Measurements from ENCODE around the gene NEURL1. TPM values are rescaled to one million over a fixed set of nuclear protein-coding genes. Genes with fewer than 3 reads are reported as not detected.

NEURL1 gene
- polyA plus RNA-seq, 1 donor from 2014 or later, result 0.35 TPM

DNA sequence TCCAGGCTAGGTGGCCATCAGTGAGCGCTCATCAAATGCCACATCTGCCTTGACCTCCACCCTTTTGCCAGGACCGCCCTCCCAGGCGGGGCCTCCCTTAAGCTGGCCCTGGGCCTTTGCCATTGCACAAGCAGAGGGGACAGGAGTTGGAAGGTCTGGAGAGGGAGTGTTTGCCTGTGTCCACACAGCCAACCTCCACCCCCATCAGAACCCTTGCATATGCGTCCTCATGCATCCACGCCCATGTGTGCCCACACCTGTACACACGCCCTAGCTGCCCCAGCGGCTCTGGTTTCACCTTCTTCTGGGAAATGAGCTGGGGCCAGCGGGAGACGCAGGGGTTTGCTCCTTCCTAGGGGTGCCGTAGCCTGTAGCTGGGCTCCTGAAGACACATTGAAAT lies 64.0 kb downstream of the NEURL1 start:
- Mint-ChIP-seq H3K4me3 (no peak overlapping the region), H3K4me1 (peaks cover 0 to 2% (median 0%) of the 10 kb centered on the region in 3 donors), H3K36me3 (no peaks in the 10 kb centered on the region), H3K27me3 (peaks cover 36% of the 10 kb centered on the region), H3K9me3 (peaks cover 0 to 3% (median 0%) of the 10 kb centered on the region in 3 donors), H3K27ac (no peak overlapping the region)

DNA sequence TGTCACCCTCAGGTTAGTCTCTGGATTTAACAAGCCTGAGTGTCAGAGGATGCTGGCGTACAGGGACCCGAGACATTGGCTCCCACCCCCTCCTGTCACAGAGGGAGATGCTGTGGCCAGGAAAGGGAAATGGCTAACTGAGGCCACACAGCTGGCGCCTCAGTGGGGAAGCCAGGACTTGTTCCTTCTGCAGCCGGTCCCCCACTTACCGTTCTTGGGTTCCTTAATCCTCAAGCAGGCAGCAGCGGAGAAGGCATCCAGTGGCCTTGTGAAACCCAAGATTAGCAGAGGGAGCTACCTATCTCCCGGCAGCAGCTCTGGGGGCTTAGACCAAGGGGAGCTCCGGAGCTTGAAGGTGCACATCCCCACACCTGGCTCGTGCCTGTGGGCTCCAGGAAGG lies 65.4 kb downstream of the NEURL1 start:
- Mint-ChIP-seq H3K27ac (no peak overlapping the region), H3K36me3 (no peaks in the 10 kb centered on the region), H3K9me3 (peaks cover 0 to 3% (median 0%) of the 10 kb centered on the region in 3 donors), H3K27me3 (peaks cover 35% of the 10 kb centered on the region), H3K4me1 (peaks cover 0 to 2% (median 0%) of the 10 kb centered on the region in 3 donors), H3K4me3 (no peak overlapping the region)

DNA sequence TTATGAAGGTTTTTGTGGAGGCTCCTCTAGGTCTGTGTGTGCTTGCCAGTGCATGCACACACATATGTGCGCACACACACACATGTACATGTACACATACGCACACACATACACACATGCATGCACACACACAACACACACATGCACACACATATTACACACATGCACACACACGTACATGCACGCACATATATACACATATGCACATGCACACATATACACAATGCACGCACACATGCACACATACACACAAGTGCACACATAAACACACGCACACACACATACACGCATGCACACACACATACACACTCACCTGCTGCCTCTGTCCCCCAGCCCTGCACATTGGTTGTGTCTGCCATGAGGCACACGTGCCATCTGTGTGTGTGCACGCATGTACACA lies 66.3 kb downstream of the NEURL1 start:
- Mint-ChIP-seq H3K27ac (peak overlapping the region in 2 of 3 donors; percentile 46 to 86), H3K4me3 (no peak overlapping the region), H3K36me3 (no peaks in the 10 kb centered on the region), H3K4me1 (peaks cover 0 to 1% (median 0%) of the 10 kb centered on the region in 3 donors), H3K9me3 (peaks cover 0 to 1% (median 0%) of the 10 kb centered on the region in 3 donors), H3K27me3 (peaks cover 26% of the 10 kb centered on the region)

DNA sequence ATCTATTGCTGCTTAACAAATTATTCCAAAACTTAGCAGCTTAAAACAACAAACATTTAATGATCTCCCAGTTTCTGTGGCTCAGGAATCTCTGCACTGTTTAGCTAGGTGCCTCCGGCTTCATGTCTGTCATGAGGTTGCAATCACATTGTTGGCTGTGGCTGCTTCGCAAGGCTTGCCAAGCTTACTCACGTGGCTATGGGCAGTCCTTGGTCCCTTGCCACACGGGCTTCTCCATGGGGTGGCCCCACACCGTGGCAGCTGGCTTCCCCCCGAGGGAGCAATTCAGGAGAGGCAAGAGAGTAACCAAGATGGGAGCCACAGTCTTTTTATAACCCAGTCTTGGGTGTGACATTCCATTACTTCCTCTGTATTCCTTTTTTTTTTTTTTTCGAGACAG lies 67.4 kb downstream of the NEURL1 start:
- Mint-ChIP-seq H3K4me1 (no peaks in the 10 kb centered on the region), H3K27ac (no peak overlapping the region), H3K36me3 (no peaks in the 10 kb centered on the region), H3K27me3 (peaks cover 21% of the 10 kb centered on the region), H3K4me3 (no peak overlapping the region), H3K9me3 (peaks cover 0 to 1% (median 0%) of the 10 kb centered on the region in 3 donors)

DNA sequence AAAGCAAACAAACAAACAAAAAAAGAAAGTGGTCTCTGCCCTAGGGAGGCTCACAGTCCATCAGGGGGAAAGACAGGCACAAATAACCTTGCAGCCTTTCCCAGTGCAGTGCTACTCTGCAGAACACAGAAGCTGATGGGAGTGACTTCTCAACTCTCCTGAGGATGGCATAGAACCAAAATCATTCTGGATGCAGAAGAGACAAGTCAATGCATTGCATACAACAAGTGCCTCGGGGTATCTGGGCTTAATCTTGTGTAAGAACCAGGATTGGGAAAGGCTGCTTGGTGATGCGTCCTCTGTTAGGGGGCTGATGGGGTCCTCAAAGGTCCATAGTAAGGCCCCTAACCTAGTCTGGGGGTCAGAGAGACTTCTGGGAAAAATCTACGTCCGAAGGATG lies 68.9 kb downstream of the NEURL1 start:
- no peak overlapping the region for H3K4me3 Mint-ChIP-seq
- no peaks in the 10 kb centered on the region for H3K36me3 Mint-ChIP-seq
- peaks cover 12% of the 10 kb centered on the region for H3K27me3 Mint-ChIP-seq
- no peak overlapping the region for H3K27ac Mint-ChIP-seq
- peaks cover 0 to 1% (median 0%) of the 10 kb centered on the region in 3 donors for H3K9me3 Mint-ChIP-seq
- no peaks in the 10 kb centered on the region for H3K4me1 Mint-ChIP-seq

DNA sequence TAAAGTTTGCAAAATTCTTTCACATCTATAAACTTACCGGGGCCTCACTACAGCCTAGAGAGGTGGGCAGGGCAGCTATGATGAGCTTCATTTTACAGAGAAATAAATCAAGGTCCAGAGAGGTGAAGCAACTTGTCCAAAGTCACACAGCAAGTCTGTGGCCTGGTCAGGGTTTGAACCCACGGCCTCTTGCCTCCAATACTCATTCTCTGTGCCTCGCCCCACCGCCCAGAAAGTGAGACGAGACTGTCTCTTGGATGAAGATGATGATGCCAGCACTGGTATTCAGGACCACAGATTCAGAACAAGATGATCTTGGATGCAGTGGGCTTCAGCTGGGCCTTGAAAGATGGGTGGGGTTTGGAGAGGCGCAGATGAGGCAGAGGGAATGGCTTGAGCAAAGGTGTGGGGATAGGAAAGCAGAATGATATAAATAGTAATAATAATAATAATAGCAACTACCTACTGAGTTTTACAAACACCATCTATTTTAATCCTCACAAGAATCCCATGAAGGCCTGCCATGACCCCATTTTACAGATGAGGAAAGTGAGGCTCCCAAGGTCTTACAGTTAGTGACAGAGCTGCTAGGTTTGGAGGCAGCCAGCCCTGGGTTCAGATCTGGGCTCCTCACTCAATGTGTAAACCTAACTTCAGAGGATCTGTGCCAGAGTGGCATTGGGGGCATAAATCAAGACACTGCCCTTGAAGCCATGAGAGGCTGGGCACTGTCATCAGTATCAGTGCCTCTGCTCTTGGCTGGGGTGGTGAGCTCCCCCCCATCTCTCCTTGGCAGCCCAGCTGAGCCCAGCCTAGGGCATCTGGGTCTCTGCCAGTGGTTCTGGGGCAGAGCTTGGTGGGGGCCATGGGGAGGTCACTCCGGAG lies 70.0 kb downstream of the NEURL1 start:
- no peak overlapping the region for H3K27ac Mint-ChIP-seq
- H3K9me3 Mint-ChIP-seq, result peaks cover 0 to 1% (median 0%) of the 10 kb centered on the region in 3 donors
- no peak overlapping the region for H3K4me3 Mint-ChIP-seq
- peaks cover 8% of the 10 kb centered on the region for H3K27me3 Mint-ChIP-seq
- no peaks in the 10 kb centered on the region for H3K36me3 Mint-ChIP-seq
- no peaks in the 10 kb centered on the region for H3K4me1 Mint-ChIP-seq

DNA sequence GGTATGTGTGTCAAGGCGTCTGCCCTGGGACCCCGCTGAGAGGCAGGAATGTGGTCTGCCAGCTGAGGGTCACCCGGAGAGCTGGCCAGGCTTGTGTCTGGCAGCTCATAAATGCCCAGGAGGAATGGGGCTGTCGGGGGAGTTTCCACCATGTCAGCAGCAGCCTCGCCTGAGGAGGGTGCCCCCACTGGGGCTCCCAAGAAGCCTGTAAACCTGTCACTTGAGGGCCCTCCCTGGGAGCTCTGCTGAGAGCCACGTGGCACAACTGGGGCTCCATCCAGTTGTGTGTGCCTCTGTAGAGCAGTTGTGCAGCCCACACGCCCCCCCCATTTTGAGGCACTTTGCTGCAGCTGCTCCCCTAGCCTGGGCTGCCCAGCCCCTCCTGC lies 70.6 kb downstream of the NEURL1 start:
- Mint-ChIP-seq H3K27me3 (peaks cover 11% of the 10 kb centered on the region), H3K4me3 (no peak overlapping the region), H3K27ac (no peak overlapping the region), H3K4me1 (no peaks in the 10 kb centered on the region), H3K36me3 (no peaks in the 10 kb centered on the region), H3K9me3 (no peaks in the 10 kb centered on the region)

DNA sequence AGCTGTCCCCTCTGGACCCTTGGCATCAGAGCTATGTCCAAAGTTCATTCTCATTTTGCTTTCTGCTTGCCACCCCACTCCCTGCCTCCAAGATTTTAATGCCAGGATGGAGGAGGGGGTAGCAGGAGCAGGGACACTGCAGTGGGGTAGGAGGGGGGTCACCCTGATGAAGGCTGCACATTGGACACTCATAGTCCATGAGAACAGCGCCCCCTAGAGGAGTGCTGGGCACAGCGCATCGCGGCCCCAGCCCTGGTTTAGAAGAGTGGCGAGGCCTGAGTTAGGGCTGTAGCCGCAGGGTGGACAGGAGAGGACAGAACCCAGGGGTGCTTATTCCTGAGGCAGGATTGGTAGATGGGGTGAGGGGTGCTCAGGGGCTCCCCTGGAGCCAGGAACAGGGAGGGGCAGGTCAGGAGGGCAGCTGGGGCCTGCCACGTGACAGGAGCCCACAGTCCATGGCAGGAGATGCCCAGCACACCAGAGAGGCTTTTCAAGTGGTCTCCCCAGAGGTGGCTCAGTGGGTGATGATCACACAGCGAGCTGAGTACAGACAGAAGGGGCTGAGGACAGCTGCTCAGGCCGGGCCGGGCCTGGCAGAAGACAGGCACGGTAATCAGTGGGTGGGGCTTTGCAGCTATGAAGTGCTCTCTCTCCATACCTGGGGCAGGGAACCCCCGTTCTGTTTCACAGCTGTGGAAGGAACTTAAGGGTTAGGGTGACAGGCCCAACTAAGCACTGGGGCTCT lies 71.4 kb downstream of the NEURL1 start:
- Mint-ChIP-seq H3K36me3 (no peaks in the 10 kb centered on the region), H3K27me3 (peaks cover 7% of the 10 kb centered on the region), H3K27ac (no peak overlapping the region), H3K4me1 (no peaks in the 10 kb centered on the region), H3K9me3 (no peaks in the 10 kb centered on the region), H3K4me3 (no peak overlapping the region)

DNA sequence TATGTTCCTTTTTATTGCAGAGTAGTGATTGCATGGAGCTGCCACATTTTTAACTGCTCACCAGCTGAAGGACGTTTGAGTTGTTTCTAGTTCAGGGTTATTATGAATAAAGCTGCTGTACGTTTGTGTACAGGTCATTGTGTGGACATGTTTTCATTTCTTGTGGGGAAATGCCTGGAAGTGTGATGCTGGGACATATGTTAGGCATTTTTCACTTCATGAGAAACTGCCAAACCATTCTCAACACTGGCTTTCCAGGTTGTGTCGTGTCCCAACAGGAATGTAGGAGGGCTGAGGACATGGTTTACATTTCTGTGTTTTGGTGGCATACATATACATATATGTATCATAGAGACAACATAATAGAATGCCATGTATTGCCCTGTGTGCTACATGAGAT lies 73.0 kb downstream of the NEURL1 start:
- Mint-ChIP-seq H3K9me3 (no peaks in the 10 kb centered on the region), H3K27ac (no peak overlapping the region), H3K4me1 (no peaks in the 10 kb centered on the region), H3K36me3 (no peaks in the 10 kb centered on the region), H3K4me3 (no peak overlapping the region), H3K27me3 (peaks cover 7% of the 10 kb centered on the region)

DNA sequence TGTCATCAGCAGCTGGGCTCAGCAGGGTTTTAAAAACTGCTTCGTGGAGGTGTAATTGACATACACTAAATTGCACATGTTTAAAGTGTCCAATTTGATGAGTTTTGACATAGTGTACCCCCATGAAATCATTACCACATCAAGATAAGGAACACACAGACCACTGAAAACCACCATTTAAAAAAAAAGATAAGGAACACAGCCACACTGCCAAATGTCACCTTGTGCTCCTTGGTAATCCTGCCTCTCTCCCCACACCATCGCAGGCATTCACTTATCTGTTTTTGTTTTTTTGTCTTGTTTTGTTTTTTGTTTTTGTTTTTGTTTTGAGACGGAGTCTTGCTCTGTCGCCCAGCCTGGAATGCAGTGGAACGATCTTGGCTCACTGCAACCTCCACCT lies 75.0 kb downstream of the NEURL1 start:
- H3K27ac Mint-ChIP-seq, result no peak overlapping the region
- no peaks in the 10 kb centered on the region for H3K36me3 Mint-ChIP-seq
- no peaks in the 10 kb centered on the region for H3K9me3 Mint-ChIP-seq

DNA sequence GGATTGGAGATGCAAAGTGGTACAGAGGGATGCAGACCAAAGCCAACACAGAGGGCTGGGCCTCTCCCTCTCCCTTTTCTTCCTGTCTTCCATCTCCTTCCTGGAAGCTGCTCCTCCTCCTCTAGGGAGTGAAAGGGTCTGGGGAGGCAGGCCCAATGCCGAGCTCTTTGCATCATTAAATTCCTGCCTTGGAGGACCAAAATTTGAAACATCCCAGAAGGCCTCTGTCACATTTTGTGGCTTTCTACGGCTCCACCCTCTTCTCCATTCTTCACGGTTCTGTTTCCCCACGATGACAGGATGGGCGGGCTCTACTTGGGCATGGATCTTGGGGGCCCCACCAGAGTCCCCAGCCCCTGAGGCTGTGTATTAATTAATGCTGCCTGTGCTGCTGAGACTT lies 76.4 kb downstream of the NEURL1 start:
- Mint-ChIP-seq H3K27me3 (peaks cover 9% of the 10 kb centered on the region), H3K4me3 (peak overlapping the region in 1 of 4 donors; percentile 54)

More for the DNA sequence above, 75.0 kb downstream of the NEURL1 start:
- Mint-ChIP-seq H3K27me3 (peaks cover 7% of the 10 kb centered on the region), H3K4me3 (no peak overlapping the region), H3K4me1 (no peaks in the 10 kb centered on the region)

DNA sequence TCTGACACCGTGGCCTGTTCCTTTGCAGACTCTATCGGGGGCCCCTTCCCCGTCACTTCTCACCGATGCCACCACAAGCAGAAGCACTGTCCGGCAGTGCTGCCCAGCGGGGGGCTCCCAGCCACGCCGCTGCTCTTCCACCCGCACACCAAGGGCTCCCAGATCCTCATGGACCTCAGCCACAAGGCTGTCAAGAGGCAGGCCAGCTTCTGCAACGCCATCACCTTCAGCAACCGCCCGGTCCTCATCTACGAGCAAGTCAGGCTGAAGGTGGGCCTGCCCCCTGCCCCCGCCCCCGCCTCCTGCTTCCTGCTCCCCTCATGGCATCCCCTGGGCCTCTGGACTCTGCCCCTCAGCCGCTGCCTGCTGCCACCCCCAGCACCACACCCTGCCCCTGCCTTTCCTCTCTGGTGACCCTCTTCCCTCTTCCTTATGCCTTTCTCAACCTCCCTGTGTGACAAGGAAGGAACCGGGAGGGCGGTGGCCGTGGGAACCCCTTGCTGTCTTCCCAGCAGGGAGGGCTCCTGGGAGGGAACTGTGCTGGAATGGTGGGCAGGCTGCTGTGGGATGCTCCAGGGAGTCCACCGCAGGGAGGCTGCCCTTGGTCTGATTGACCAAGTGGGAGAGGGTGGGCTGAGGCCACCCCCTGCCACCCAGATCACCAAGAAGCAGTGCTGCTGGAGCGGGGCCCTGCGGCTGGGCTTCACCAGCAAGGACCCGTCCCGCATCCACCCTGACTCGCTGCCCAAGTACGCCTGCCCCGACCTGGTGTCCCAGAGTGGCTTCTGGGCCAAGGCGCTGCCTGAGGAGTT lies 77.5 kb downstream of the NEURL1 start:
- Mint-ChIP-seq H3K27me3 (peaks cover 9% of the 10 kb centered on the region), H3K9me3 (no peaks in the 10 kb centered on the region), H3K27ac (no peak overlapping the region), H3K36me3 (no peaks in the 10 kb centered on the region), H3K4me3 (no peak overlapping the region), H3K4me1 (no peaks in the 10 kb centered on the region)

More for the DNA sequence above, 76.4 kb downstream of the NEURL1 start:
- Mint-ChIP-seq H3K36me3 (no peaks in the 10 kb centered on the region), H3K4me1 (no peaks in the 10 kb centered on the region), H3K9me3 (no peaks in the 10 kb centered on the region), H3K27ac (no peak overlapping the region)

DNA sequence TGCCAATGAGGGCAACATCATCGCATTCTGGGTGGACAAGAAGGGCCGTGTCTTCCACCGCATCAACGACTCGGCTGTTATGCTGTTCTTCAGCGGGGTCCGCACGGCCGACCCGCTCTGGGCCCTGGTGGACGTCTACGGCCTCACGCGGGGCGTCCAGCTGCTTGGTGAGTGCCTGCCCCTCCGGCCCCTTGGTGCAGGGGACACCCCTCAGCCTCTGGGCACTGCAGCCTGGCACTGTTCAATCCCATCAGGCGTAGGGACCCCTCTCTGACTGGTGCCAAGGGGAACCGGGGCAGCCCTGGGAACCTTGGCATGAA lies 78.1 kb downstream of the NEURL1 start:
- Mint-ChIP-seq H3K9me3 (no peaks in the 10 kb centered on the region), H3K4me1 (no peaks in the 10 kb centered on the region), H3K4me3 (no peak overlapping the region), H3K27me3 (peaks cover 12% of the 10 kb centered on the region), H3K27ac (no peak overlapping the region), H3K36me3 (no peaks in the 10 kb centered on the region)

DNA sequence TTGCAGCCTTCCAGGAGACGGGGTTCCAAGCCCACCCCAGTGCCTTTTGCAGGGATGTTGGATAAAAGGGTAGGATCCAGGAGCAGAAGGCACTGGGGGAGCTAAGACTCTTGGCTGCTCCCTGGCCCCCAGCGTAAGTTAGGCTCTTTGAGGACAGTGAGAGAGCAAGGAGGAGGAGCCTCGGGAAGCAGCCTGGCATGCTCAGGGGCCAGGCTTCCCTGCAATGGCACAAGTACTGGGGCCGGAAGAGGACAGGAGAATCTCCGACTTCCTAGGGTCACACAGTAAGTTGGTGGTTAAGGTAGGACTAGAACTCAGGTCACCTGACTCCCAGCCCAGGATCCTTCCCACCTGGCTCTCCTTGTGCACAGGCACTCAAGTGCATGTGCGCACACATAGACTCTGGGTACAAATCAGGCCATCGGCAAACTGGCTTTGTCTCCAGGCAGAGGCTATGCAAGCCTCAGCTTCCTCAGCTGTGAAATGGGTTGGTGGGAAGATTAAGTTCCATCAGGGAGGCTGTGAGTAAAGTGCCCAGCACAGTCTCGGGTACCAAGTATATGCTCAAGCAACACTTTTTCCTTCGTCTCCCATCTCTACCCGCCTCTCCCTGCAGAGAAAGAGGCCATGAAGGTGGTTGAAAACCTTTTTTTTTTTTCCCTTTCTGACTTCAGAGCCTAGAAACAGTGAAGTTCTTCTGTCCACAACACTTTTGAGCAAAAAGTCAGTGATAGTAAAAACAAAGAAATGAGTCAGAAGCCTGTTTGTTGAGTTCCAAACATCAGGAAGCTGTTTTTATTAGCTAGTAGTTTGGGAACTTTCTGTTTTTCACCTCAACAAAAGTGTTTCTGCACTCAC lies 79.1 kb downstream of the NEURL1 start:
- no peaks in the 10 kb centered on the region for H3K9me3 Mint-ChIP-seq
- peaks cover 12% of the 10 kb centered on the region for H3K27me3 Mint-ChIP-seq
- no peaks in the 10 kb centered on the region for H3K4me1 Mint-ChIP-seq
- H3K4me3 Mint-ChIP-seq, result no peak overlapping the region
- H3K27ac Mint-ChIP-seq, result no peak overlapping the region
- H3K36me3 Mint-ChIP-seq, result no peaks in the 10 kb centered on the region

Measured in IgD-negative memory B cell (primary cell).